ENCODE data around the gene MRPL23.

MRPL23 gene

DNA sequence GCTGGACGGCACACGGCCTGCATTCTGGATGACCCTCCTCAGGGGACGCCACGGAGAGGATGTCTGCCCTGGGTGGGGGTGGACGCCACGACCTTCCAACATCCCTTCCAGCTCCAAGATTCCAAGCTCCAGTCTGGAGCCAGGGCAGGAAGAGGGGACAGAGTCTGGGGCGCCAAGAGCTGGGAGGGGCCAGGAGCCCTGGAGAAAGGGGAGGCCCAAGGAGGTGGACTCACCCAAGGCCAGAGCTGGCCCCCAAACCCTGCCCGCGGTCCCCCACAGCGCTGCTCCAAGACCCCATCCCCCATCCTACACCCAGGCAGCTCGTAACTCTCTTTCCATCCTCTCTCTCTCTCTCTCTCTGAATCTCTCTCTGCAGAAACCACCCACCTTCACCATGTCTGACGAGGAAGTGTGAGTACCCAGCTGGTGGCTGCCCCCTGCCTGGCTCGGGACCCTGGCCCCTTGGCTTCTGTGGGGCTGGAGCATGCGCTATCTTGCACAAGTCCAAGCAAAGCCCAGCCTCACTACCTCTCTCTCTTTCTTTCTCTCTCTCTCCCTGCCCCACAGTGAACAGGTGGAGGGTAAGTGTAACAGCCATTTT lies 24.6 kb upstream of the MRPL23 start:
- H3K36me3 ChIP-seq (ENCODE audit: insufficient read depth, low read length), result no peaks in the 10 kb centered on the region
- TF ChIP-seq EZH2phosphoT487 (IDR thresholded peaks at IDR 0.05; ENCODE audit: borderline replicate concordance), result no peak
- TF ChIP-seq, protein P1, sequence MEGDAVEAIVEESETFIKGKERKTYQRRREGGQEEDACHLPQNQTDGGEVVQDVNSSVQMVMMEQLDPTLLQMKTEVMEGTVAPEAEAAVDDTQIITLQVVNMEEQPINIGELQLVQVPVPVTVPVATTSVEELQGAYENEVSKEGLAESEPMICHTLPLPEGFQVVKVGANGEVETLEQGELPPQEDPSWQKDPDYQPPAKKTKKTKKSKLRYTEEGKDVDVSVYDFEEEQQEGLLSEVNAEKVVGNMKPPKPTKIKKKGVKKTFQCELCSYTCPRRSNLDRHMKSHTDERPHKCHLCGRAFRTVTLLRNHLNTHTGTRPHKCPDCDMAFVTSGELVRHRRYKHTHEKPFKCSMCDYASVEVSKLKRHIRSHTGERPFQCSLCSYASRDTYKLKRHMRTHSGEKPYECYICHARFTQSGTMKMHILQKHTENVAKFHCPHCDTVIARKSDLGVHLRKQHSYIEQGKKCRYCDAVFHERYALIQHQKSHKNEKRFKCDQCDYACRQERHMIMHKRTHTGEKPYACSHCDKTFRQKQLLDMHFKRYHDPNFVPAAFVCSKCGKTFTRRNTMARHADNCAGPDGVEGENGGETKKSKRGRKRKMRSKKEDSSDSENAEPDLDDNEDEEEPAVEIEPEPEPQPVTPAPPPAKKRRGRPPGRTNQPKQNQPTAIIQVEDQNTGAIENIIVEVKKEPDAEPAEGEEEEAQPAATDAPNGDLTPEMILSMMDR (conservative IDR thresholded peaks at IDR 0.05; ENCODE audit: low read length), result no peak

DNA sequence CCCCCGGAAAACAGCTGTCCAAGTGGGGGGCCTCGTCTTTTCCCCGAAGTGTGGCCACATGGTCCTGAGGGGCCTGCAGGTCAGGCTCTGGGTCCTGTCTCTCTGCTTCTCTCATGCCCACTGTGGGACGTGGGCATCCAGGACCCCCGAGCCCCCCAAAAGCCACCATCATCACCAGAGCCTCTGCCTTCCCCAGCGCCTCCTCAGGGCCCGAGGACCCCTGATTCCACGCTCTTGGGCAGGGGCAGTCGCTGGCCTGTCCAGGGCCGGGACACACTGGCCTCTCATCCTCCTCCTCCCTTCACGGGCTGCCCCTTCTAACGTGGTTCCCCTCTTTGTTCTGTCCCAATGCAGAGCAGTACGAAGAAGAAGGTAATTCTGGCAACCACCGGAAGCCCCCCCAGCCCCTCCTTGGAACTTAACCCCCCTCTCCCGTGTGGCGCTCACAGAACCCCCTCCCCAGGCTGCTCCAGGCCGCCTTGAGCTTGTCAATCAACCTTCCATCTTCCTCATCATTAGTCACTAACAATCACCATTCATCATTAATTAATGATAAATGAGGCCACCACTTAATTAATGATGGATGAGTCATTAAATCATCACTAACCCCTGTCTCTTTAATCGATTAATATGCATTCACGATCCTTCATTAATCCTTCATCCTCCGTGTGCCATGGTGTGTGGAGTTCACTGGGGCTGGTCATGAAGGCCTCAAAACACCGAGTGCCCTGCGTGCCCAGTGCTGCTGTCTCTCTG lies 23.8 kb upstream of the MRPL23 start:
- TF ChIP-seq, protein P1 (conservative IDR thresholded peaks at IDR 0.05; ENCODE audit: low read length), result no peak
- no peak for TF ChIP-seq EZH2phosphoT487 (IDR thresholded peaks at IDR 0.05; ENCODE audit: borderline replicate concordance)
- no peaks in the 10 kb centered on the region for H3K36me3 ChIP-seq (ENCODE audit: insufficient read depth, low read length)
- no peaks in the 10 kb centered on the region for H3K9me2 ChIP-seq (replicated peaks; ENCODE audit: low read depth, low read length)
- H3K27me3 ChIP-seq (ENCODE audit: insufficient read depth, low read length, poor library complexity, severe bottlenecking), result no peaks in the 10 kb centered on the region
- peak overlapping the region; percentile 56 for H3K9ac ChIP-seq (ENCODE audit: low read depth, low read length, poor library complexity, severe bottlenecking)
- no peak overlapping the region for H3K4me2 ChIP-seq (ENCODE audit: low read depth, low read length, poor library complexity, severe bottlenecking)
- peak overlapping the region; percentile 91; the same call in 1 of the 2 replicates for H2AFZ ChIP-seq (ENCODE audit: low read length)
- no peaks in the 10 kb centered on the region for H3K79me2 ChIP-seq (ENCODE audit: insufficient read depth, low read length)
- H3K4me1 ChIP-seq (ENCODE audit: insufficient read depth, low read length, poor library complexity, severe bottlenecking), result peaks cover 5% of the 10 kb centered on the region
- H3K4me3 ChIP-seq (ENCODE audit: low read length, poor library complexity, severe bottlenecking), result no peak overlapping the region
- no peaks in the 10 kb centered on the region for H3F3A ChIP-seq (ENCODE audit: low read depth)
- no peaks in the 10 kb centered on the region for H4K20me1 ChIP-seq (ENCODE audit: insufficient read depth, low read length, poor library complexity, severe bottlenecking)
- no peaks in the 10 kb centered on the region for H3K9me3 ChIP-seq (ENCODE audit: insufficient read depth, low read depth, low read length)

More for the DNA sequence above, 24.6 kb upstream of the MRPL23 start:
- no peaks in the 10 kb centered on the region for H3K79me2 ChIP-seq (ENCODE audit: insufficient read depth, low read length)
- H3K4me2 ChIP-seq (ENCODE audit: low read depth, low read length, poor library complexity, severe bottlenecking), result no peak overlapping the region
- H3K9me2 ChIP-seq (replicated peaks; ENCODE audit: low read depth, low read length), result no peaks in the 10 kb centered on the region
- no peaks in the 10 kb centered on the region for H3K27me3 ChIP-seq (ENCODE audit: insufficient read depth, low read length, poor library complexity, severe bottlenecking)
- no peaks in the 10 kb centered on the region for H3F3A ChIP-seq (ENCODE audit: low read depth)
- peak overlapping the region; percentile 56 for H3K9ac ChIP-seq (ENCODE audit: low read depth, low read length, poor library complexity, severe bottlenecking)
- H2AFZ ChIP-seq (ENCODE audit: low read length), result peak overlapping the region; percentile 91
- H3K4me1 ChIP-seq (ENCODE audit: insufficient read depth, low read length, poor library complexity, severe bottlenecking), result peaks cover 5% of the 10 kb centered on the region
- no peaks in the 10 kb centered on the region for H3K9me3 ChIP-seq (ENCODE audit: insufficient read depth, low read depth, low read length)
- no peaks in the 10 kb centered on the region for H4K20me1 ChIP-seq (ENCODE audit: insufficient read depth, low read length, poor library complexity, severe bottlenecking)
- no peak overlapping the region for H3K4me3 ChIP-seq (ENCODE audit: low read length, poor library complexity, severe bottlenecking)

DNA sequence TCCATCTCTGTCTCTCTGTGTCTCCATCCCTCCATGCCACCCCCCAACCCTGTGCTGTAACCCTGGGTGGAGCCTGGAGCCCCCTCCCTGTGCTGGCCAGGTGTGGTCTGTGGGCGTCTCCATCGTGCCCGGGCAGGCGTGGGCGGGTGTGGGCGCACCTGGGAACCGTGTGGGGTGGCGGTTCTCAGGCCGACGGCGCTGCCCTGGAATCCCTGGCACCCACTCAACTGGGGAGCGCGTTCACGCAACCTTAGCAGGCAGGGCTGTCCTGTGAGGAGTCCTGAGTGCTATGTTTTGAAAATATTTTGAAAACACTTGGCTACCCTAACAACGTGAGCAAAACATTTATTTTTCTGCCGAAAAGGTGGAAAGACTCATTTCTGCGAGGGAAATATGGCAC lies 23.0 kb upstream of the MRPL23 start:
- Histone ChIP-seq H3K79me2 (ENCODE audit: insufficient read depth, low read length) (no peaks in the 10 kb centered on the region), H3K27me3 (ENCODE audit: insufficient read depth, low read length, poor library complexity, severe bottlenecking) (no peaks in the 10 kb centered on the region), H3K4me2 (ENCODE audit: low read depth, low read length, poor library complexity, severe bottlenecking) (no peak overlapping the region), H3K9me3 (ENCODE audit: insufficient read depth, low read depth, low read length) (no peaks in the 10 kb centered on the region), H3K36me3 (ENCODE audit: insufficient read depth, low read length) (no peaks in the 10 kb centered on the region), H4K20me1 (ENCODE audit: insufficient read depth, low read length, poor library complexity, severe bottlenecking) (no peaks in the 10 kb centered on the region), H3K4me1 (ENCODE audit: insufficient read depth, low read length, poor library complexity, severe bottlenecking) (peaks cover 5% of the 10 kb centered on the region), H3K9me2 (replicated peaks; ENCODE audit: low read depth, low read length) (no peaks in the 10 kb centered on the region), H3K4me3 (ENCODE audit: low read length, poor library complexity, severe bottlenecking) (no peak overlapping the region), H2AFZ (ENCODE audit: low read length) (no peak overlapping the region), H3K9ac (ENCODE audit: low read depth, low read length, poor library complexity, severe bottlenecking) (no peak overlapping the region), H3F3A (ENCODE audit: low read depth) (no peaks in the 10 kb centered on the region)
- TF ChIP-seq, protein P1 (conservative IDR thresholded peaks at IDR 0.05; ENCODE audit: low read length), result no peak
- TF ChIP-seq EZH2phosphoT487 (IDR thresholded peaks at IDR 0.05; ENCODE audit: borderline replicate concordance), result no peak

Measured in Loucy (cell line).